Activated T-cell treated with anti-CD3 and anti-CD28 coated beads for 1 hour (primary cell): Measurements from ENCODE around the gene RAPGEF3.

Source experiments
- DNase-seq: peaks from one replicate; pipeline ENCODE4 v3.0.0-alpha.2; 2020; ENCODE audit warnings: low read depth

RAPGEF3 gene

GRCh38 chr12:47718531-47718930 is 40.1 kb downstream of the RAPGEF3 start:
- no peak for DNase-seq

DNA sequence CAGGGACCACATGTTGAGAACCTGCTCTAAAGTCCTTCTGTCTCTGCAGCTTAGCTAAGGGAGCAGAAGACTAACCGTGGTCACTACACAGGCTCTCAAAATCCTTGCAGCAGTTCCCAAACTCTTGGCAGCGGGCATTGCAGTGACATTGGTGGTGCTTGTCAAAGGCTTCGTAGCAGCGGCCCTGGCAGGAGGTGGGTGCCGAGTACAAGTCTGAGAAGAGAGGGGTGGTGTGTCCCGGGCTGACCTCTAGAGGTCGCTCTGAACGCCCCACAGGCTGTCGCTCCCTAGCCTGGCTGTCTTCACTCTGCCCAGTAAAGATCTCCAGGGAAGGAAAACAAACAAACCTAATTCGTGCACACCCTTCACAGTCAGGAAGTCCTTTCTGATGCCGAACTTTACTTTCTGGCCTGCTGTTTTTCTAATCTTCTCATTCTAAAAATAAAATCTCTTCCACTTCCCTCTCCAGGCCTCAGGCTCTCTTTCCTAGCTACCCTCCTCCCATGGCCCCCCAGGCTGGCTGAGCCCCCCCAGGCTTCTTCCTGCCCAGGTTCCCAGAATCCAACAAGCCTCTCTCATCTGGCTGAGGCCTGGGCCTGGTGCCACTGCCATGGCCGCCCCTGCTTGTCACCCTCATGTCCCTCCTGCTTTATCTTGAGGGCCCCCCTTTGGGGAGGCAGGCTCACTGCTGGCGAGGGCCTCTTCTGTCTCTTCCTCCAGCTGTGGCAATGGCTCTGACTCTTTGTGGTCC is 41.1 kb downstream of the RAPGEF3 start:
- DNase-seq, result peak; percentile 22

- no peak for DNase-seq
Observed at GRCh38 chr12:47717046-47717442, 41.6 kb downstream of the RAPGEF3 start.

GRCh38 chr12:47715877-47716548 is 42.7 kb downstream of the RAPGEF3 start:
- no peak for DNase-seq

DNA sequence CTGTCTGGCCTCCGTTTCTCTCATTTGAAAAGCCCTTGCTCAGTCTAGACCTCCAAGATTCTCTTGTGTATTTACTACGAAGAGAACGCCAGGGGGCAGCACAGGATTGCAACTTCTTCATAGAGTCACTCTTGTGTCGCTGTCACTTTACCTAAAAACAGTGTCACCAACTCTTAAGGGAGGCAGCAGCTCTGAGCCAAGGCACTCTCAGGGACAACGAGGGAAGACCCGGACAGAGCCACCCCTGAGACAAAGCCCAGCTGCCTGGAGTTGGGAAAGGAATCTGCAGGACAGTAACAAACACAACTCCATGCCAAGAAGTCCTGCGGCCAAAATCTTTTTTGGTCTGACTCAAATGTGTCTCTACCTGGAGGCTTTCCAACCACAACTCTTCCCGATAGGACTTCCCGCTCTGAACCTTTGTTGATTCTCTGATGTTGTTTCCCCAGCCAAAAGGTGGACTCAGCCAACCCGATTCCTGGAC is 43.2 kb downstream of the RAPGEF3 start:
- peak; percentile 75 for DNase-seq

- no peak for DNase-seq
Observed at GRCh38 chr12:47714826-47715386, 43.8 kb downstream of the RAPGEF3 start.

GRCh38 chr12:47712171-47712570 is 46.5 kb downstream of the RAPGEF3 start:
- no peak for DNase-seq

DNA sequence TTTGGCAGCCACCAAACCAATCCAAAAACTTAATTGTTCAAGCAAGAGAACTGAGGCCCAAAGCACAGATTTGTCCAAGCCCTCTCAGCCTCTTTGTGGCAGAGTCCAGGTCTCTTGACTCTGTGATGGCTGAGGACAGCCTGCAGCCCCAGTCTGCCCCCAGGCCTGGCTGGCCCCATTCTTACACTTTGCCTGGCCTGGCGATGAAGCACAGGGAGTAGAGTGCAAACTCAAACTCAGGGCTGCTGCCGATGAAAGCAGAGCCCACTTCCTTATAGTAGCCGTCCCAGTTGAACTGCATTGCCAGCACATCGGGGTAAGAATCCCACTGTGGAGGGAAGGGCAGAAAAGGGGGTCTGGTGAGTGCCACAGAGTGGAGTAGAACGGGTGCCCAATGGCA is 47.2 kb downstream of the RAPGEF3 start:
- DNase-seq, result no peak

GRCh38 chr12:47710278-47710677 is 48.4 kb downstream of the RAPGEF3 start:
- no peak for DNase-seq

DNA sequence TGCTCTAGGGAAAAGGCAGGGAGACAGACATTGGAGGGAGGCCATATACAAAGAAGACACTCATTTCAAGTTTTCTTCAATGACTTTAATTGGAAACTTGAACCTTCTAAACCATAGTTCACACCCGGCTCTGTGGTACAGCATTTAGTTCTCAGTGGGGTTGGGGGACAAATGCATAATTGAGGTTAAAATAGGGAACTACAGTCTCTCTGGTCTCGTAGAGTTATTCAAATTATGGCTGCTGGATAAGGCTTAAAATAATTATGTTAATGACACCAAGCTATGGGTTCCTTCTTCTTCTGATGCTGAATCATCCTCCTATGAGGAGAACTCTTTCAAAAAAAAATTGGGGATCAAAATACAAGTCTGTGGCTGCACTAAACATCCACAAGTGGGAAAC is 49.0 kb downstream of the RAPGEF3 start:
- no peak for DNase-seq

DNA sequence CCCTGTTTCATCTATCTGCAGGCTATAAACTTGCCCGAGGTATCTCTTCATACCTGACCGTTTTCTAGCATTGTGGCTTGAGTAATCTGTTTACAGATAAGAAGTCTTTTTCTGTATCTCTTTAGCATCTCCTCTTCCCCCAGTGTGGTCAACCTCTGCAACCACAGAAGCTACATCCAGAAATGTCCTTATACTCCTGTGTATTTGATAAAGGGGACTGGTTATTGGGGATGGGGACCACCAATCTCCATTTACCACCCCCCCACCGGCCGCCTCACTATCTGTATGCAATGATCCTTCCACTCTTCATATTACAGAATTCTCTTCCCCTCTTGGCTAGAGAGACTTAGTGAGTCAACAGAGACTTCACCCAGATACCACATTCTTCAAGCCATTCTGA is 49.4 kb downstream of the RAPGEF3 start:
- no peak for DNase-seq

- DNase-seq, result no peak
Observed at GRCh38 chr12:47707905-47708543, 50.7 kb downstream of the RAPGEF3 start.

- no peak for DNase-seq
Observed at GRCh38 chr12:47707355-47707754, 51.3 kb downstream of the RAPGEF3 start.

- peak; percentile 98 for DNase-seq
Observed at GRCh38 chr12:47705566-47706425, 52.9 kb downstream of the RAPGEF3 start, which contains the start of gene RPAP3. TSS of gene RPAP3 (minus strand) at chr12:47706030. CDS start at chr12:47702840, 3,190 bp downstream.

DNA sequence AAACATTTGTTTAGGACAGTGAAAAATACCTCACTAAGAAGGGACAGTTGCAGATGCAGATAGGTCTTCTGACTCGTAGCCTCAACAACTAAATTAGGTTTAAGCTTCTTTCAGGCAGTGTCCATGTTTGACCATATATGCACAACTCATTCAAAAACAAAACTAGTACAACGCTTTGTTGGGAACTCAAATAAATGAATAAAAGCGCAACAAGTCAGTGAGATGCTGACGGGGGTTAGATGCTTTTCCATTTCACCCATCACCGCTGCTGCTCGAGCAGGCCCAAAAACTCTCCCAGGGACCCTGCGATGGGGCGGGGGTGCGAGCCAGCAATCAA is 53.5 kb downstream of the RAPGEF3 start:
- DNase-seq, result no peak

DNA sequence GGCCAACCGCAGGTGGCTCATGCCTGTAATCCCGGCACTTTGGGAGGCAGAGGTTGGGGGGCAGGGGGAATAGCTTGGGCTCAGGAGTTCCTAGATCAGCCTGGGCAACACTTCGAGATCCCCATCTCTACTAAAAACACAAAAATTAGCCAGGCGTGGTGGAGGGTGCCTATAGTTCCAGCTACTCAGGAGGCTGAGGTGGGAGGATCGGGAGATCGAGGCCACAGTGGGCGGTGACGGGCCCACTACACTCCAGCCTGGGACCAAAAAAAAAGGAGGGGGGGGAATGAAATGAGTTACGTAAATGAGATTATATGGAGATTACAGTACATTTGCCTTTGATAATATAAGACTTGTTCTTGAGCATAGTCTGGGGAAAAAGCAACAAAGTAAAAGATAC is 54.0 kb downstream of the RAPGEF3 start:
- DNase-seq, result no peak

DNA sequence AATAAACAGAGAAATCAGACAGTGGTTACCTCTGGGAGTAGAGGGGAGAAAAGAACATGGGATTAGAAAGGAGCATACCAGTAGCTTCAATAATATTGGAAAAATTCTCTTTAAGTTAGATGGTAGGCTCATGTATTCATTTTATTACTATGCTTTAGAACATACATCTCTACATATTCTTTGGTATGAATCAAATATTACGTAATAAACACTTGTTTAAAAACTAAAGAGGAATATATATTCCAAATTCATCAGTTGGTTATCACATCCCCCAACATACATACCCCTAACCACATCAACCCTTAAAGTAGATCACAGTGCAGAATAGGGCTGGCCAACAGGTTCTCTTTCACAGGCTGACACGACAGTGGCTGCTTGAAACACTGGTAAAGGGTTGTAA is 58.4 kb downstream of the RAPGEF3 start:
- DNase-seq, result no peak

DNA sequence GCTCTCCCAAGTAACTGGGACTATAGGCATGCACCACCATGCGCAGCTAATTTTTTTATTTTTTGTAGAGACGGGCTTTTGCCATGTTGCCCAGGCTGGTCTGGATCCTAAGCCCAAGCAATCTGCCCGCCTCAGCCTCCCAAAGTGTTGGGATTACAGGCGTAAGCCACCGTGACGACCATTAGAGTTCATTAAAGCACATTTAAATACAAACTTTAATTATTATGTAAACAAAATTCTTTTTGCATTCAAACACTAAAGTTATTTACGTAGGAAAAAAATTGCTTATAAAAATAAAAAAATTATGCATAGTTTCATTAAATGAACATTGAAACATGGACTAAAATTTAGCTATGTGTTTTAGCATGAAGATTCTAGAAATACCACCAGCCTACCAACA is 60.0 kb downstream of the RAPGEF3 start:
- no peak for DNase-seq

DNA sequence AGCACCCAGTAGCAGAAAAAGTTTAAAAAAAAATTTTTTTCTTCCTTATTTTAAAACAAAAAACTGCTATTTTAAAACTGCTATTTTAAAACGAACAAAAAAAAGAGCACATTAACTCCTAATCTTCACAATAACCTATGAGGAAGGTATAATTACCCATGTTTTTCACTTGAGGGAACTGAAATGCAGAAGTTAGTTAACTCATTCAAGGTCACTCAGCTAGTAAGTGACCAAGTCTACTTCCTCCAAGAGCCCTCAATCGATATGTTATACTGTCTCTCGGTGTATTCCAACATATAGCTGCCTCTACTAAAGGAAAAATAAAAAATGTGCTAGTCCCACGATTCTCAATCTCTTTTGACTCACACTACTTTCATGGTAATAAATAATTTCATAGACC is 60.6 kb downstream of the RAPGEF3 start:
- no peak for DNase-seq

- no peak for DNase-seq
Observed at GRCh38 chr12:47689215-47689614, 69.5 kb downstream of the RAPGEF3 start.

DNA sequence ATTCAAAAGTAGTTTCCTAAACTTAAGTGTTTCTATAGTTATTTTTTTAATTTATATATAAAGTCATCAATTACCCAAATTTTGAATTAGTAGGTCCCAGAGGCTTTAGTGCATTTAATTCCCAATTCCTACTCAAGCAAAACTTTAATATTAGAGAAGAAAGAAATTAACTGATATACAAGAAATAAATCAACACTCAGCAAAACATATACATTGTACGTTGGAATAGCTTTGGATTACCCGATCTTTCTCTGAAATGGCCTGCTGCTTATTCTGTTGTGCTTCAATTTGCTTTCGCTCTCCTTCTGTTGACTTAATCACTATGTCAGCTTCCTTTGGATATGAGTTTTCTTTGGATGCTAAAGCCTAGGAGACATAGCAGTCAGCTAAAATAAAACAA is 71.0 kb downstream of the RAPGEF3 start:
- DNase-seq, result no peak
